Upper lobe of left lung (tissue), 4 donors: Measurements from ENCODE around the gene LRCH1.

Experiments used
- CTCF ChIP-seq, 6 experiments: fragments of 450-650 bp in 4 of 6; fragments of 200-600 bp in 2 of 6; sonication (generic) in 2 of 6; IDR thresholded peaks; one replicate each; pipeline ENCODE4 v1.5.1; 2016 to 2019; ENCODE audit warnings: antibody characterized with exemption in 6 of 6
- POLR2A ChIP-seq, 4 donors: fragments of 450-650 bp; IDR thresholded peaks; one replicate each; pipeline ENCODE4 v1.5.1; 2016 to 2017; ENCODE audit warnings: antibody characterized with exemption in 4 of 4, mild to moderate bottlenecking in 2 of 4
- POLR2AphosphoS5 ChIP-seq, 2 donors: sonication (generic); formaldehyde crosslinking; IDR thresholded peaks; one replicate each; pipeline ENCODE4 v1.5.1; 2017; ENCODE audit warnings: antibody characterized with exemption in 2 of 2

GRCh38 chr13:46738055-46738454, 185.1 kb downstream of the LRCH1 start:
- no peak for TF ChIP-seq CTCF (IDR thresholded peaks at IDR 0.05)
- no peak for TF ChIP-seq POLR2A (IDR thresholded peaks at IDR 0.05)
- no peak for TF ChIP-seq POLR2AphosphoS5 (IDR thresholded peaks at IDR 0.05)
